HAP-1 (cell line): ENCODE data around the gene ARMS2.

Experiments used
- DNase-seq, 2 experiments: peaks; one replicate each; pipeline ENCODE4 v3.0.0-alpha.2; 2016 to 2020; ENCODE audit warnings: low spot score in 2 of 2
- H3K27me3 ChIP-seq: fragments of 250-450 bp; sonication (Bioruptor Pico); 2 replicates; pipeline ENCODE4 v1.5.1; 2020; ENCODE audit warnings: low read depth, mild to moderate bottlenecking, moderate library complexity
- H3K36me3 ChIP-seq: fragments of 250-450 bp; sonication (Bioruptor Pico); replicated peaks from 2 replicates; pipeline ENCODE4 v1.5.1; 2020; ENCODE audit warnings: mild to moderate bottlenecking
- H3K4me1 ChIP-seq: fragments of 250-450 bp; sonication (Bioruptor Pico); 2 replicates; pipeline ENCODE4 v1.5.1; 2020; ENCODE audit warnings: mild to moderate bottlenecking
- H3K4me3 ChIP-seq: fragments of 250-450 bp; sonication (Bioruptor Pico); 2 replicates; pipeline ENCODE4 v1.5.1; 2020; ENCODE audit warnings: mild to moderate bottlenecking, moderate library complexity
- H3K9me3 ChIP-seq: fragments of 250-450 bp; sonication (Bioruptor Pico); 2 replicates; pipeline ENCODE4 v1.5.1; 2020; ENCODE audit warnings: mild to moderate bottlenecking, moderate library complexity
- in situ Hi-C: fragments of 300-500 bp; cut with MboI; formaldehyde crosslinking; loops from 3 replicates; pipeline ENCODE4 v1.14.3; 2020; ENCODE audit warnings: low sequenced_read_pairs, inconsistent platforms, mixed read lengths

Gene ARMS2

GRCh38 chr10:122460891-122461293 is 6.4 kb downstream of the ARMS2 start:
- H3K4me1 ChIP-seq: peaks cover 4% of the 10 kb centered on the region; the same call in 1 of the 2 replicates
- in situ Hi-C loops: no loop called here
- no peak for DNase-seq
- no peaks in the 10 kb centered on the region for H3K9me3 ChIP-seq
- peak overlapping the region; percentile 34 for H3K4me3 ChIP-seq
- no peaks in the 10 kb centered on the region for H3K27me3 ChIP-seq
- H3K36me3 ChIP-seq: no peaks in the 10 kb centered on the region; the same call in 1 of the 2 replicates

DNA sequence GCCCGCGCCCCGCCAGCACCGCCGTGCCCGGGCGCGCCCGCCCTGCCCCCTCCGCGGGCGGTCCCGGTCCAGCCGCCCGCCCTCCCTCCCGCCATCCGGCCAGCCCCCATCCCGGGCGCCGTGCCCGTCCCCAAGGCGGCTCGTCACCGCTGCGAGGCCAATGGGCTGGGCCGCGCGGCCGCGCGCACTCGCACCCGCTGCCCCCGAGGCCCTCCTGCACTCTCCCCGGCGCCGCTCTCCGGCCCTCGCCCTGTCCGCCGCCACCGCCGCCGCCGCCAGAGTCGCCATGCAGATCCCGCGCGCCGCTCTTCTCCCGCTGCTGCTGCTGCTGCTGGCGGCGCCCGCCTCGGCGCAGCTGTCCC is 6.9 kb downstream of the ARMS2 start, which contains the start of gene HTRA1:
Gene HTRA1 (plus strand): TSS at position 187 of the 362 bp plus-strand sequence. CDS start 100 bp downstream, at position 287.
- H3K9me3 ChIP-seq: no peaks in the 10 kb centered on the region
- no peaks in the 10 kb centered on the region for H3K27me3 ChIP-seq
- H3K4me1 ChIP-seq: peaks cover 4% of the 10 kb centered on the region; the same call in 1 of the 2 replicates
- peak; percentile 32 to 77 for DNase-seq
- in situ Hi-C loops: no loop called here
- H3K36me3 ChIP-seq: no peaks in the 10 kb centered on the region; the same call in 1 of the 2 replicates
- peak within 1 kb of the TSS; percentile 47 for H3K4me3 ChIP-seq

DNA sequence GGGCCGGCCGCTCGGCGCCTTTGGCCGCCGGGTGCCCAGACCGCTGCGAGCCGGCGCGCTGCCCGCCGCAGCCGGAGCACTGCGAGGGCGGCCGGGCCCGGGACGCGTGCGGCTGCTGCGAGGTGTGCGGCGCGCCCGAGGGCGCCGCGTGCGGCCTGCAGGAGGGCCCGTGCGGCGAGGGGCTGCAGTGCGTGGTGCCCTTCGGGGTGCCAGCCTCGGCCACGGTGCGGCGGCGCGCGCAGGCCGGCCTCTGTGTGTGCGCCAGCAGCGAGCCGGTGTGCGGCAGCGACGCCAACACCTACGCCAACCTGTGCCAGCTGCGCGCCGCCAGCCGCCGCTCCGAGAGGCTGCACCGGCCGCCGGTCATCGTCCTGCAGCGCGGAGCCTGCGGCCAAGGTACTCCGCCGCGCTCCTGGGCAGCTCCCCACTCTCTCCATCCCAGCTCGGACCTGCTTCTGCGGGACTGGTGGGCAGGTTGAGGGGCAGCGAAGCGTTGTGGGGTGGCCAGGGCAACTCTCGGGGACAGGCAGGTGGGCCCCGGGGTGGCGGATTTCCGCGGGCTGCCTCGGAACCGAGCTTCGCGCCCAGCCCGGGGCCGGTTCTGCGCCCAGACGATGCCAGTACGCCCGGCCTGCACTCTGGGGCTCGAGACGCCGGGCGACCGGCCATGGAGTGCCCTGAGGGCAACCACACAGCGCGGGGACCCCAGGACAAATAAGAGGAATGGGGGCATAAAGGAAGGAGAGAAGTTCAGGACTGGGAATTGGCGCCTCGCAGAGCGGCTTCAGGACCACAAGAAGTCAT is 7.5 kb downstream of the ARMS2 start:
- H3K9me3 ChIP-seq: no peaks in the 10 kb centered on the region
- peak overlapping the region; percentile 47 for H3K4me3 ChIP-seq
- peak in 1 of 2 experiments; percentile 27 for DNase-seq
- H3K27me3 ChIP-seq: no peaks in the 10 kb centered on the region
- H3K36me3 ChIP-seq: no peaks in the 10 kb centered on the region; the same call in 1 of the 2 replicates
- H3K4me1 ChIP-seq: peaks cover 4% of the 10 kb centered on the region; the same call in 1 of the 2 replicates
- in situ Hi-C loops: no loop called here

GRCh38 chr10:122462533-122463465 is 8.3 kb downstream of the ARMS2 start:
- peak in 1 of 2 experiments; percentile 11 for DNase-seq
- Histone ChIP-seq H3K36me3 (no peaks in the 10 kb centered on the region; the same call in 1 of the 2 replicates), H3K9me3 (no peaks in the 10 kb centered on the region), H3K4me3 (peak overlapping the region; percentile 47), H3K4me1 (peaks cover 4% of the 10 kb centered on the region; the same call in 1 of the 2 replicates), H3K27me3 (no peaks in the 10 kb centered on the region)
- in situ Hi-C loops: no loop called here

DNA sequence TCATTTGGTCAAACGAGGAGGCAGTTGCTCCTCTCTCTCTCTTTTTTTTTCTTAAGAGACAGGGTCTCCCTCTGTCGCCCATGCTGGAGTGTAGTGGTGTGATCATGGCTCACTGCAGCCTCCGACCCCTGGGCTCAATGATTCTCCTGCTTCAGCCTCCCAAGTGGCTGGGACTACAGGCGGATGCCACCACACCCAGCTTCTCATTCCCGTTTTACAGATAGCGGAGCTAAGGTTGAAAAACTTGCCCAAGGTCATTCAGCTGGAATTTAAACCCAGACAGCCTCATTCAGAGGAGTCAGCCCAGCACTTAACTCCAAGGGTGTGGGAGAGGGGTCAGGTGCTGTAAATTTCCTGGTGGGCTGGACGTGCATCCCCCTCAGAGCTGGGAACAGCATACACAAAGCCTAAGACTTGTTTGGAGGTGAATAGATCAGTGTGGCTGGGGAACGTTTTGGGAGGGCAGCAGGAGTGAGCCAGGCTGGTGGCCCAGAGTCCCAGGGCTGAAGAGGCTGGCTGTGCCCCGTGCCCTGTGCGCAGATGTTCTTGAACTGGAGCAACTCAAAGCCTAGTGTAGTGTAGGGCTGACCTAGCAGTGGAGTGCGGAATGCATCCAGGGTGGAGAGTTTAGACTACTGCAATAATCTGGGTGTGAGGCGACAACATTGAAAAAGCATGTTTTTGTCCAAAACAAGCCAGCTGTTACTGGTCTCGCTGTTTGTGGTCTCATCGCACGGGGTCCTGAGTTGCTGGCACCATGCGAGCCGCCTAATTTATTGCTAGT is 9.2 kb downstream of the ARMS2 start:
- in situ Hi-C loops: no loop called here
- H3K27me3 ChIP-seq: no peaks in the 10 kb centered on the region

GRCh38 chr10:122464250-122464510 is 9.7 kb downstream of the ARMS2 start:
- in situ Hi-C loops: no loop called here
- no peaks in the 10 kb centered on the region for H3K9me3 ChIP-seq
- H3K27me3 ChIP-seq: no peaks in the 10 kb centered on the region
- DNase-seq: no peak
- no peaks in the 10 kb centered on the region; the same call in 1 of the 2 replicates for H3K36me3 ChIP-seq
- no peak overlapping the region for H3K4me3 ChIP-seq
- H3K4me1 ChIP-seq: peaks cover 4% of the 10 kb centered on the region; the same call in 1 of the 2 replicates

More for the DNA sequence above, 9.2 kb downstream of the ARMS2 start:
- Histone ChIP-seq H3K36me3 (no peaks in the 10 kb centered on the region; the same call in 1 of the 2 replicates), H3K9me3 (no peaks in the 10 kb centered on the region), H3K4me3 (no peak overlapping the region; the same call in 1 of the 2 replicates), H3K4me1 (peaks cover 4% of the 10 kb centered on the region; the same call in 1 of the 2 replicates)
- no peak for DNase-seq

GRCh38 chr10:122464586-122464985 is 10.1 kb downstream of the ARMS2 start:
- DNase-seq: no peak
- Histone ChIP-seq H3K27me3 (no peaks in the 10 kb centered on the region), H3K9me3 (no peaks in the 10 kb centered on the region), H3K4me1 (peaks cover 4% of the 10 kb centered on the region; the same call in 1 of the 2 replicates), H3K4me3 (no peak overlapping the region), H3K36me3 (no peaks in the 10 kb centered on the region; the same call in 1 of the 2 replicates)
- in situ Hi-C loops: no loop called here

DNA sequence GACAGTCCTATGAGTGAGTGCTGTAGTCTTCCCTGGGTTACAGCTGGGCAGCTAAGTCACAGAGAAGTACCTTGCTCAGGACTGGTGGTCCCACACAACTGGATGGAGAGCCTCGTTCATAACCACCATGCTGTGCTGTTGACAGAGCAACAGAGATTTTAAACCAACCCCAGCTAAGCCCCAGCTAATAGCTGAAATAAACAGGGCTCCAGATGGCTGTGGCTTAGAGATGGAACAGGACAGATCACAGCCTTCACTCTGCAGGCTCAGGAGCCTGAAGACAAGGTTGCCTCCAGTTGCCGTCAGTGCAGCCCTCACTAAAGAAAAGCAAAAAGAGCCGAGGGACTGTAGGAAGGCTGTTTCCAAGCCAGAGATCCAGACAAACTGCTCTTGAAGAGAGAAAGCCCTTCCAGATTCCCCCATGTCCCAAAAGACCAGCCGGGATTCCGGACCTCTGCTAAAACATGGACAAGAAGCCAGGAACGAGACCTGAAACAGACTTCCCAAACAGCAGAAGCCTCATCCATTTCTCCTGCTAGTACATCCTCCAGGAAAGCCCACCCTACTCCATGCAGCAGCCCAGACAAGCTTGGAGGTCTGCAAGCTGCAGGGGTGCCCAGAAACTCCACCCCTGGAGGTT is 11.1 kb downstream of the ARMS2 start:
- in situ Hi-C loops: no loop called here
- H3K27me3 ChIP-seq: no peaks in the 10 kb centered on the region

DNA sequence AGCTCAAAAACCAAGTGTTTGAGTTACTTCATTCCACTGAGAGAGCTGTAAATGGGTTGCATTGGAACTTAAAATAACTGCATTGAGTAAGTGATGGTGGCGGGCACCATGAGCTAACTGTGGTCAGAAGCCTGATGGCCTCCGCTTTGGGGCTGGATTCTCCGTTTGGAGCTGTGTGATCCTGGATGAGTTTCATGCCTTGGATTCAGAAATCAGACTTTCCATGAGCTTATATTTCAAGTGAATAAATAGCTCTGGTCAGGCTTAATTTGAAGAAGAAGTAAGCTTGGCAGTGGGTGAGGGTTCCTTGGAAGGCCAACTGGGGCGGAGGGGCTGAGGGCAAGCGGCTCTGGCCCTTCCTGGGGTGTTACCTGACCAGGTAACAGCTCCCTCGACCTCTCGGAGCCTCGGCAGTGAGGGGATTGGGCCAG is 12.5 kb downstream of the ARMS2 start:
- in situ Hi-C loops: no loop called here
- no peak overlapping the region for H3K4me3 ChIP-seq

More for the DNA sequence above, 11.1 kb downstream of the ARMS2 start:
- H3K9me3 ChIP-seq: no peaks in the 10 kb centered on the region
- DNase-seq: no peak
- H3K36me3 ChIP-seq: no peaks in the 10 kb centered on the region; the same call in 1 of the 2 replicates
- H3K4me1 ChIP-seq: peaks cover 3% of the 10 kb centered on the region; the same call in 1 of the 2 replicates
- H3K4me3 ChIP-seq: no peak overlapping the region

GRCh38 chr10:122467701-122468100 is 13.2 kb downstream of the ARMS2 start:
- no peaks in the 10 kb centered on the region for H3K9me3 ChIP-seq
- no peak for DNase-seq
- H3K4me3 ChIP-seq: no peak overlapping the region
- H3K36me3 ChIP-seq: no peaks in the 10 kb centered on the region; the same call in 1 of the 2 replicates
- in situ Hi-C loops: no loop called here
- no peaks in the 10 kb centered on the region for H3K4me1 ChIP-seq
- H3K27me3 ChIP-seq: no peaks in the 10 kb centered on the region

More for the DNA sequence above, 12.5 kb downstream of the ARMS2 start:
- H3K27me3 ChIP-seq: no peaks in the 10 kb centered on the region
- no peaks in the 10 kb centered on the region; the same call in 1 of the 2 replicates for H3K36me3 ChIP-seq
- no peaks in the 10 kb centered on the region for H3K4me1 ChIP-seq
- no peaks in the 10 kb centered on the region for H3K9me3 ChIP-seq
- DNase-seq: no peak

GRCh38 chr10:122468307-122468925 is 14.0 kb downstream of the ARMS2 start:
- Histone ChIP-seq H3K27me3 (no peaks in the 10 kb centered on the region), H3K4me1 (no peaks in the 10 kb centered on the region), H3K4me3 (no peak overlapping the region), H3K36me3 (no peaks in the 10 kb centered on the region; the same call in 1 of the 2 replicates), H3K9me3 (no peaks in the 10 kb centered on the region)
- no peak for DNase-seq
- in situ Hi-C loops: no loop called here
